Fibroblast of mammary gland (primary cell): Measurements from ENCODE around the gene CMIP.

ENCODE experiments used
- DNase-seq: peaks from one replicate; pipeline ENCODE4 v3.0.0-alpha.2; 2010; ENCODE audit warnings: low read depth
- H3K4me3 ChIP-seq: 2 replicates; pipeline ENCODE4 v1.5.1; 2011; ENCODE audit warnings: low read depth, mild to moderate bottlenecking, low read length, moderate library complexity; ENCODE audit not compliant: control insufficient read depth
- CTCF ChIP-seq: conservative IDR thresholded peaks from 2 replicates; pipeline ENCODE4 v1.5.1; 2011; ENCODE audit warnings: low read depth, low read length, inconsistent platforms; ENCODE audit not compliant: control insufficient read depth, insufficient read depth

CMIP gene

GRCh38 chr16:81492965-81493754 lies 48.6 kb downstream of the CMIP start:
- H3K4me3 ChIP-seq, result no peak overlapping the region
- DNase-seq, result no peak
- no peak for TF ChIP-seq CTCF

GRCh38 chr16:81493755-81494433 lies 49.3 kb downstream of the CMIP start:
- peak; percentile 92 for DNase-seq
- TF ChIP-seq CTCF, result no peak
- no peak overlapping the region for H3K4me3 ChIP-seq

GRCh38 chr16:81494434-81494806 lies 49.8 kb downstream of the CMIP start:
- no peak overlapping the region for H3K4me3 ChIP-seq
- no peak for DNase-seq
- no peak for TF ChIP-seq CTCF

GRCh38 chr16:81494888-81495287 lies 50.3 kb downstream of the CMIP start:
- H3K4me3 ChIP-seq, result no peak overlapping the region
- TF ChIP-seq CTCF, result no peak
- DNase-seq, result no peak

GRCh38 chr16:81495321-81496234 lies 51.0 kb downstream of the CMIP start:
- DNase-seq, result no peak
- no peak overlapping the region for H3K4me3 ChIP-seq
- no peak for TF ChIP-seq CTCF

- H3K4me3 ChIP-seq, result no peak overlapping the region
- no peak for DNase-seq
- TF ChIP-seq CTCF, result no peak
Measured at GRCh38 chr16:81496321-81496720, 51.7 kb downstream of the CMIP start.
